CD4-positive, alpha-beta T cell (primary cell): ENCODE measurements around the gene GPX2. TPM values are rescaled to one million over a fixed set of nuclear protein-coding genes. Genes with fewer than 3 reads are reported as not detected.

Source experiments
- ATAC-seq: fragments of 200-7000 bp; cut with Tn5 transposase; one replicate; pipeline ENCODE4 v1.10.0; 2022; ENCODE audit warnings: mild to moderate bottlenecking; ENCODE audit not compliant: poor library complexity
- CTCF ChIA-PET: fragments of 350-600 bp; sonication (Branson Sonifier 250); formaldehyde crosslinking; loops from one replicate; lab custom pipeline; 2021; ENCODE audit warnings: antibody characterized with exemption, inconsistent platforms; lab: Charles Lee
- POLR2A ChIA-PET: fragments of 350-600 bp; sonication (Branson Sonifier 250); formaldehyde crosslinking; loops from one replicate; lab custom pipeline; 2021; ENCODE audit warnings: antibody characterized with exemption, inconsistent platforms; lab: Charles Lee
- DNase-seq, 14 experiments: peaks; one replicate each; pipeline ENCODE4 v3.0.0-alpha.2; 2013 to 2020; ENCODE audit warnings: mixed read lengths in 2 of 14
- H3K27ac ChIP-seq, 2 donors: one replicate each; pipeline versions ENCODE4 v1.5.1 to v1.7.0; 2013; ENCODE audit warnings: low read length in 2 of 2, low read depth in 1 of 2, mild to moderate bottlenecking in 1 of 2
- H3K27me3 ChIP-seq, 2 experiments: 1 replicate in 1 of 2; 2 replicates in 1 of 2; pipeline versions ENCODE4 v1.6.1 to v1.7.0; 2013; ENCODE audit warnings: low read length in 2 of 2, control low read depth in 1 of 2, mild to moderate bottlenecking in 1 of 2, moderate library complexity in 1 of 2; ENCODE audit not compliant: insufficient read depth in 2 of 2, control insufficient read depth in 1 of 2
- H3K36me3 ChIP-seq: one replicate; pipeline ENCODE4 v1.6.1; 2013; ENCODE audit warnings: low read length, control low read depth; ENCODE audit not compliant: insufficient read depth
- H3K4me1 ChIP-seq: one replicate; pipeline ENCODE4 v1.6.1; 2013; ENCODE audit warnings: low read length, control low read depth; ENCODE audit not compliant: insufficient read depth
- H3K4me3 ChIP-seq: one replicate; pipeline ENCODE4 v1.5.1; 2013; ENCODE audit warnings: mild to moderate bottlenecking, low read length, moderate library complexity
- H3K9me3 ChIP-seq, 2 experiments: 1 replicate in 1 of 2; 2 replicates in 1 of 2; pipeline versions ENCODE4 v1.6.1 to v1.7.0; 2013; ENCODE audit warnings: low read length in 2 of 2, mild to moderate bottlenecking in 2 of 2, control low read depth in 1 of 2, moderate library complexity in 1 of 2; ENCODE audit not compliant: control insufficient read depth in 1 of 2, insufficient read depth in 1 of 2
- H3K27ac Mint-ChIP-seq: one replicate; pipeline ENCODE4 v1.8.0; 2020; ENCODE audit warnings: mixed read lengths
- H3K27me3 Mint-ChIP-seq: one replicate; pipeline ENCODE4 v1.8.0; 2021; ENCODE audit warnings: mixed read lengths
- H3K36me3 Mint-ChIP-seq: one replicate; pipeline ENCODE4 v1.8.0; 2021; ENCODE audit warnings: low read depth, mixed read lengths
- H3K4me1 Mint-ChIP-seq: one replicate; pipeline ENCODE4 v1.8.0; 2021; ENCODE audit warnings: low read depth, mixed read lengths
- H3K4me3 Mint-ChIP-seq: one replicate; pipeline ENCODE4 v1.8.0; 2020; ENCODE audit warnings: mild to moderate bottlenecking, mixed read lengths
- H3K9me3 Mint-ChIP-seq: one replicate; pipeline ENCODE4 v1.8.0; 2020; ENCODE audit warnings: mixed read lengths
- CTCF ChIP-seq: fragments of 200-600 bp; IDR thresholded peaks from one replicate; pipeline ENCODE4 v1.8.0; 2022; ENCODE audit warnings: antibody characterized with exemption, mild to moderate bottlenecking
- intact Hi-C, 2 experiments: fragments of 100-400 bp; cut with DNase I in 1 of 2; cut with micrococcal nuclease in 1 of 2; formaldehyde crosslinking; loops; one replicate each; pipeline versions ENCODE4 v1.15.1 to v1.9.0; 2023 to 2025; cut with DNase I, micrococcal nuclease
- total RNA-seq, 174 experiments: library from RNA in 2 of 174; stranded (reverse) in 2 of 174; gene quantifications; one replicate each; pipeline ENCODE4 v1.2.3 and lab custom pipeline; 2021 to 2026

The GPX2 gene
- total RNA-seq, 2 experiments from 2014 or later = not detected

DNA sequence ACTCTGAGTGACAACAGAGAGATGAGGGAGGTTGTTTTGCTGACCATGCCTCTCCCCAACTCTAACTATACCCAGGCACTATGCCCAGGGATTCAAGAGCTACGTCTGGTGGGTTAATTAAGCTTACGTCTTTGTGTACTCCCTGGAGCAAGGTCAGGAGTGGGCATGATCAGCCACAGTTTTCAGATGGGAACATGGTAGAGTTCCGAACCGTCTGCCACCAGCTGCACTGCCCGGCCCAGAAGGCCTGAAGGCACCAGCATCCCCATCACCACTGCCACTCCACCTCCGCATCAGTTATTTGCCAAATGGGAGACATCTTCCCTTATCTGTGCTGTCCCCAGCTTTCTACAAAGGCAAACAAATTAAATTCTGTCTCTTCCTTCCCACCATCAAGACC is 11.1 kb upstream of the GPX2 start:
- no peaks in the 10 kb centered on the region for H3K27me3 ChIP-seq
- intact Hi-C loops = no loop called here
- no peaks in the 10 kb centered on the region for H3K9me3 ChIP-seq
- Mint-ChIP-seq H3K36me3 (peaks cover 17% of the 10 kb centered on the region), H3K4me1 (peaks cover 11% of the 10 kb centered on the region), H3K9me3 (no peaks in the 10 kb centered on the region), H3K27ac (no peak overlapping the region), H3K4me3 (no peak overlapping the region), H3K27me3 (no peaks in the 10 kb centered on the region)
- POLR2A ChIA-PET = no interaction called here
- no peaks in the 10 kb centered on the region for H3K4me1 ChIP-seq
- DNase-seq (no peak), ATAC-seq (no peak)
- CTCF ChIA-PET = no interaction called here
- no peak overlapping the region for H3K4me3 ChIP-seq
- peaks cover 15% of the 10 kb centered on the region for H3K36me3 ChIP-seq
- no peak overlapping the region for H3K27ac ChIP-seq
- no peak for TF ChIP-seq CTCF

- ATAC-seq = no peak
- no peak overlapping the region for H3K4me3 Mint-ChIP-seq
- H3K4me3 ChIP-seq = no peak overlapping the region
- ChIA-PET CTCF (no interaction called here), POLR2A (no interaction called here)
- no peak for DNase-seq
- no peaks in the 10 kb centered on the region for H3K9me3 Mint-ChIP-seq
- H3K27ac ChIP-seq = no peak overlapping the region
- intact Hi-C loops = no loop called here
- no peaks in the 10 kb centered on the region for H3K4me1 ChIP-seq
- H3K27me3 Mint-ChIP-seq = no peaks in the 10 kb centered on the region
- H3K4me1 Mint-ChIP-seq = peaks cover 11% of the 10 kb centered on the region
- H3K36me3 Mint-ChIP-seq = peaks cover 17% of the 10 kb centered on the region
- H3K9me3 ChIP-seq = no peaks in the 10 kb centered on the region
- peaks cover 18% of the 10 kb centered on the region for H3K36me3 ChIP-seq
- no peaks in the 10 kb centered on the region for H3K27me3 ChIP-seq
- TF ChIP-seq CTCF = no peak
- H3K27ac Mint-ChIP-seq = no peak overlapping the region
Measured at GRCh38 chr14:64953310-64953654, 10.7 kb upstream of the GPX2 start.

GRCh38 chr14:64952598-64953309 is 10.2 kb upstream of the GPX2 start:
- peaks cover 20% of the 10 kb centered on the region for H3K36me3 Mint-ChIP-seq
- H3K9me3 ChIP-seq = no peaks in the 10 kb centered on the region
- no peaks in the 10 kb centered on the region for H3K4me1 ChIP-seq
- H3K27me3 Mint-ChIP-seq = no peaks in the 10 kb centered on the region
- H3K4me3 ChIP-seq = no peak overlapping the region
- no peaks in the 10 kb centered on the region for H3K27me3 ChIP-seq
- no peak for TF ChIP-seq CTCF
- H3K4me1 Mint-ChIP-seq = peaks cover 11% of the 10 kb centered on the region
- POLR2A ChIA-PET = no interaction called here
- H3K27ac Mint-ChIP-seq = no peak overlapping the region
- no peak overlapping the region for H3K4me3 Mint-ChIP-seq
- intact Hi-C loops = no loop called here
- ATAC-seq = no peak
- CTCF ChIA-PET = no interaction called here
- H3K27ac ChIP-seq = no peak overlapping the region
- no peaks in the 10 kb centered on the region for H3K9me3 Mint-ChIP-seq
- peaks cover 24% of the 10 kb centered on the region for H3K36me3 ChIP-seq
- no peak for DNase-seq
